SU-DHL-6 (cell line): ENCODE measurements around the gene NCAPD3.

Source experiments
- H2AFZ ChIP-seq: fragments of 200-600 bp; sonication (generic); 2 replicates; pipeline ENCODE4 v1.6.1; 2014; ENCODE audit warnings: low read depth, mild to moderate bottlenecking, moderate library complexity, mixed read lengths, antibody characterized with exemption, low read length; ENCODE audit not compliant: severe bottlenecking
- H3F3A ChIP-seq: fragments of 200-600 bp; shearing (Covaris generic); 2 replicates; pipeline ENCODE4 v1.6.0; 2016; ENCODE audit warnings: antibody characterized with exemption, mild to moderate bottlenecking; ENCODE audit not compliant: insufficient read depth
- H3K27ac ChIP-seq: fragments of 200-600 bp; sonication (generic); 2 replicates; pipeline ENCODE4 v1.5.1; 2016; ENCODE audit warnings: low read depth, mild to moderate bottlenecking, low read length, moderate library complexity, mixed read lengths
- H3K27me3 ChIP-seq: fragments of 200-600 bp; sonication (generic), shearing (Covaris generic); 2 replicates; pipeline ENCODE4 v1.6.0; 2014; ENCODE audit warnings: mild to moderate bottlenecking, low read length
- H3K36me3 ChIP-seq: fragments of 200-600 bp; sonication (generic); 2 replicates; pipeline ENCODE4 v1.6.1; 2014; ENCODE audit warnings: mild to moderate bottlenecking, low read length, mixed read lengths
- H3K4me2 ChIP-seq: fragments of 300-600, 200-600 bp; shearing (Covaris generic), sonication (generic); 2 replicates; pipeline ENCODE4 v1.6.0; 2014; ENCODE audit warnings: low read length, low read depth, mild to moderate bottlenecking; ENCODE audit not compliant: poor library complexity, severe bottlenecking
- H3K4me3 ChIP-seq: fragments of 200-600 bp; sonication (generic); 2 replicates; pipeline ENCODE4 v1.5.1; 2014; ENCODE audit warnings: antibody characterized with exemption, low read length, mild to moderate bottlenecking, mixed read lengths; ENCODE audit not compliant: insufficient read depth, poor library complexity, severe bottlenecking
- H3K79me2 ChIP-seq: fragments of 200-600 bp; sonication (generic); 2 replicates; pipeline ENCODE4 v1.6.1; 2014; ENCODE audit warnings: mild to moderate bottlenecking, low read length, moderate library complexity; ENCODE audit not compliant: insufficient read depth
- H3K9ac ChIP-seq: fragments of 200-600 bp; sonication (generic); 2 replicates; pipeline ENCODE4 v1.7.0; 2014; ENCODE audit warnings: mild to moderate bottlenecking, low read length
- H3K9me2 ChIP-seq: fragments of 200-600 bp; sonication (generic); replicated peaks from 2 replicates; pipeline ENCODE4 v1.6.1; 2014; ENCODE audit warnings: low read length; ENCODE audit not compliant: insufficient read depth
- H3K9me3 ChIP-seq: fragments of 200-600 bp; sonication (generic); 2 replicates; pipeline ENCODE4 v1.6.1; 2014; ENCODE audit warnings: low read length, mixed read lengths; ENCODE audit not compliant: insufficient read depth
- H4K20me1 ChIP-seq: fragments of 200-600 bp; sonication (generic); 2 replicates; pipeline ENCODE4 v1.6.1; 2014; ENCODE audit warnings: low read depth, mild to moderate bottlenecking, antibody characterized with exemption, low read length, moderate library complexity, mixed read lengths
- EZH2phosphoT487 ChIP-seq: fragments of 200-600 bp; sonication (generic), shearing (Covaris generic); conservative IDR thresholded peaks from 2 replicates; pipeline ENCODE4 v1.6.1; 2018; ENCODE audit warnings: mild to moderate bottlenecking, antibody characterized with exemption, low read length, moderate library complexity, mixed read lengths
- TF ChIP-seq, protein P1 (sequence below): fragments of 200-600 bp; sonication (generic); IDR thresholded peaks from one replicate; pipeline ENCODE4 v1.5.1; 2017; ENCODE audit warnings: antibody characterized with exemption, mild to moderate bottlenecking, low read length, moderate library complexity; ENCODE audit not compliant: insufficient read depth, poor library complexity, severe bottlenecking

Gene NCAPD3

DNA sequence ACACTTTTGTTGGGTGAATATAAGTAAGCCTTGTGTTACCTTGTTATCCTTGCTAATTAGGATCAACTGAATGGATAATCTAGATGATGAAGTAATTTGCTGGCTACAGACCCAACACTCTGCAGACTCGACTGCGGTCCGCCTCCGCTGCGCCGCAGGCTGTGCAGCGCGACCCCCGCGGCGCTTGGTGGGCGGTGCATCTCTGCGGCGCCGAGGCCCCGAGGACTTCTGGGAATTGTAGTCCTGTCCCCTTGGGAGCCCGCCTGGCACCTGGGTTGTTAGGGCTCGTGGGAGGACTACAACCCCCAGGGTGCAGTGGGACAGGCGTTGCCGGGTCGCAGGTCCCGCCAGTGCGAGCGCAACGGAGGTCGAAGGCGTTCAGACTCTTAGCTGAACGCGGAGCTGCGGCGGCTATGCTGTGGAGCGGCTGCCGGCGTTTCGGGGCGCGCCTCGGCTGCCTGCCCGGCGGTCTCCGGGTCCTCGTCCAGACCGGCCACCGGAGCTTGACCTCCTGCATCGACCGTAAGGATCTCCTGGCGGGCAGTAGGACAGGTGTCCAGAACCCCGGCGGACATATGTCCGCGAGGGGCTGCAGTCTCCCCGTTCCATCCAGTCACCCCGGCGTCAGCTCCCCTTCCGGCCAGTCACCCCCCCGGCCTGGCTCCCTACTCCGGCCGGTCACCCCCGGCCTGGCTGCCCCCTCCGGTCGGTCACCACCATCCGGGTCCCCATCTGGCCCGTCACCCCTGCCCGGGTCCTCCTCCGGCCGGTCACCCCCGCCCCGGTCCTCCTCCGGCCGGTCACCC, 29.6 kb upstream of the NCAPD3 start, which contains the start of the genes ACAD8 and THYN1:
TSS of gene ACAD8 (plus strand) at position 381 of the 806 bp plus-strand sequence. CDS start at position 414, 33 bp downstream.
TSS of gene THYN1 (minus strand) at position 165 of the 806 bp plus-strand sequence. CDS start 470 bp downstream, outside the sequence.
- Histone ChIP-seq H3K4me3 (peak within 1 kb of the TSS; percentile 61), H3K9me3 (no peaks in the 10 kb centered on the region), H3K36me3 (no peaks in the 10 kb centered on the region), H3K9ac (peak within 1 kb of the TSS; percentile 76), H3K27ac (no peak within 1 kb of the TSS), H3K4me2 (peak within 1 kb of the TSS; percentile 73), H3K79me2 (no peaks in the 10 kb centered on the region), H3F3A (no peaks in the 10 kb centered on the region), H4K20me1 (no peaks in the 10 kb centered on the region), H3K9me2 (no peaks in the 10 kb centered on the region), H3K27me3 (no peaks in the 10 kb centered on the region), H2AFZ (peak within 1 kb of the TSS; percentile 75)
- TF ChIP-seq, protein P1, sequence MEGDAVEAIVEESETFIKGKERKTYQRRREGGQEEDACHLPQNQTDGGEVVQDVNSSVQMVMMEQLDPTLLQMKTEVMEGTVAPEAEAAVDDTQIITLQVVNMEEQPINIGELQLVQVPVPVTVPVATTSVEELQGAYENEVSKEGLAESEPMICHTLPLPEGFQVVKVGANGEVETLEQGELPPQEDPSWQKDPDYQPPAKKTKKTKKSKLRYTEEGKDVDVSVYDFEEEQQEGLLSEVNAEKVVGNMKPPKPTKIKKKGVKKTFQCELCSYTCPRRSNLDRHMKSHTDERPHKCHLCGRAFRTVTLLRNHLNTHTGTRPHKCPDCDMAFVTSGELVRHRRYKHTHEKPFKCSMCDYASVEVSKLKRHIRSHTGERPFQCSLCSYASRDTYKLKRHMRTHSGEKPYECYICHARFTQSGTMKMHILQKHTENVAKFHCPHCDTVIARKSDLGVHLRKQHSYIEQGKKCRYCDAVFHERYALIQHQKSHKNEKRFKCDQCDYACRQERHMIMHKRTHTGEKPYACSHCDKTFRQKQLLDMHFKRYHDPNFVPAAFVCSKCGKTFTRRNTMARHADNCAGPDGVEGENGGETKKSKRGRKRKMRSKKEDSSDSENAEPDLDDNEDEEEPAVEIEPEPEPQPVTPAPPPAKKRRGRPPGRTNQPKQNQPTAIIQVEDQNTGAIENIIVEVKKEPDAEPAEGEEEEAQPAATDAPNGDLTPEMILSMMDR = no peak
- no peak for TF ChIP-seq EZH2phosphoT487

- Histone ChIP-seq H3K9ac (peak overlapping the region; percentile 76), H3K9me2 (no peaks in the 10 kb centered on the region), H3K27ac (no peak overlapping the region), H3K4me2 (peak overlapping the region; percentile 73), H3K4me3 (peak overlapping the region; percentile 58), H2AFZ (peak overlapping the region; percentile 75), H3F3A (no peaks in the 10 kb centered on the region), H3K36me3 (no peaks in the 10 kb centered on the region), H3K9me3 (no peaks in the 10 kb centered on the region), H4K20me1 (no peaks in the 10 kb centered on the region), H3K27me3 (no peaks in the 10 kb centered on the region), H3K79me2 (no peaks in the 10 kb centered on the region)
- TF ChIP-seq, protein P1 = no peak
- TF ChIP-seq EZH2phosphoT487 = no peak
These were observed 28.8 kb upstream of the NCAPD3 start for GRCh38 chr11:134252346-134253187.

DNA sequence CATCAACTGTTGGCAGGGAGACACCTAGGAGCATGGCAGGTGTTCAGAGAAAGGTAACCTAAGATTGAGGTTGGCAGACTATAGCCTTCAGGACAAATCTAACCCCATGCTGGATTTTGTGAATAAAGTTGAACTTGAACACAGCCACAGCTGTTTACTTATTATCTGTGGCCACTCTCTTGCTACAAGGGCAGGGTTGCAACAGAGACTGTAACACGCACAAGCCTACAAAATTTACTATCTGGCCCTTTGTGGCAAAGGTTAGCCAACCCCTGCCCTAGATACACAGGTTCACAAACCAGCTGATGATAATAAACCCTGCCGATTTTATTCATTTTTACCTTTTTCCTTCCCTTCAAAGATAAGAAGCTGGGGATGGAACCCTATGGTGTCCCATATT, 26.9 kb upstream of the NCAPD3 start:
- Histone ChIP-seq H3K36me3 (no peaks in the 10 kb centered on the region), H3K9ac (no peak overlapping the region), H2AFZ (no peak overlapping the region), H3K9me2 (no peaks in the 10 kb centered on the region), H3K9me3 (no peaks in the 10 kb centered on the region), H3K79me2 (no peaks in the 10 kb centered on the region), H3F3A (no peaks in the 10 kb centered on the region), H3K4me3 (no peak overlapping the region), H3K4me2 (no peak overlapping the region), H3K27me3 (no peaks in the 10 kb centered on the region), H3K27ac (no peak overlapping the region), H4K20me1 (no peaks in the 10 kb centered on the region)
- TF ChIP-seq, protein P1 = no peak
- no peak for TF ChIP-seq EZH2phosphoT487
